ENCODE results near the gene CACNB1.

DNA sequence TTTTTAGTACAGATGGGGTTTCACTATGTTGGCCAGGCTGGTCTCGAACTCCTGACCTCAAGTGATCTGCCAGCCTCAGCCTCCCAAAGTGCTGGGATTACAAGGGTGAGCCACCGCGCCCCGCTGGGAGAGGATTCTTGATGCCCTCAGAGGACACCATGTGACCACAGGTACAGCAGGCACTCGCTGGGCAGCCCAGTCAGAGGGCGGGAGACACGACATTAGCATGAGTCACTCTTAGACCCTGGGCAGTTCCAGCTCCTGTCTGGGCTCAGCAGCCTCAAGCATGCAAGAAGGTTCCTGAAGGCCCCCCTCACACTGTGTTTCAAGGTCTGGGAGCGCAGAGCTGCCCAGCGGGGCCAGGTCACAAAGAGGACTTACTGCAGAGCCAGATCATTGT, 16.4 kb upstream of the CACNB1 start:
- TF ChIP-seq CTCF (conservative IDR thresholded peaks at IDR 0.05) (no peak), ZFX (IDR thresholded peaks at IDR 0.05) (no peak)
